Activated T-cell treated with anti-CD3 and anti-CD28 coated beads, Interleukin-2, amount 50 U/mL, for 4 hours (primary cell): ENCODE results near the gene COA1. TPM values are rescaled to one million over a fixed set of nuclear protein-coding genes. Genes with fewer than 3 reads are reported as not detected.
"Not testable (repeated sequence)": the region's sequence is repeated elsewhere in the genome, so short reads cannot be mapped to it uniquely, and the experiment has no call there.

Experiments used
- ATAC-seq, 2 donors: fragments of 200-7000 bp; cut with Tn5 transposase; one replicate each; pipeline ENCODE4 v1.10.0; 2021
- DNase-seq: peaks from one replicate; pipeline ENCODE4 v3.0.0-alpha.2; 2020
- H3K27me3 Mint-ChIP-seq: one replicate; pipeline ENCODE4 v1.8.0; 2021; ENCODE audit warnings: low read depth, mixed read lengths
- H3K36me3 Mint-ChIP-seq: one replicate; pipeline ENCODE4 v1.8.0; 2022; ENCODE audit warnings: mixed read lengths; ENCODE audit not compliant: insufficient read depth
- H3K4me1 Mint-ChIP-seq: one replicate; pipeline ENCODE4 v1.8.0; 2021; ENCODE audit warnings: low read depth, mixed read lengths
- H3K4me3 Mint-ChIP-seq: one replicate; pipeline ENCODE4 v1.8.0; 2021; ENCODE audit warnings: mild to moderate bottlenecking, moderate library complexity, mixed read lengths
- H3K9me3 Mint-ChIP-seq: one replicate; pipeline ENCODE4 v1.8.0; 2021; ENCODE audit warnings: mixed read lengths
- total RNA-seq, 3 donors: library from RNA; stranded (reverse); gene quantifications; one replicate each; pipeline ENCODE4 v1.2.1, GENCODE V29; 2021

The COA1 gene
- total RNA-seq, 3 donors from 2014 or later: 51.4 to 56.7 (median 51.5) TPM

DNA sequence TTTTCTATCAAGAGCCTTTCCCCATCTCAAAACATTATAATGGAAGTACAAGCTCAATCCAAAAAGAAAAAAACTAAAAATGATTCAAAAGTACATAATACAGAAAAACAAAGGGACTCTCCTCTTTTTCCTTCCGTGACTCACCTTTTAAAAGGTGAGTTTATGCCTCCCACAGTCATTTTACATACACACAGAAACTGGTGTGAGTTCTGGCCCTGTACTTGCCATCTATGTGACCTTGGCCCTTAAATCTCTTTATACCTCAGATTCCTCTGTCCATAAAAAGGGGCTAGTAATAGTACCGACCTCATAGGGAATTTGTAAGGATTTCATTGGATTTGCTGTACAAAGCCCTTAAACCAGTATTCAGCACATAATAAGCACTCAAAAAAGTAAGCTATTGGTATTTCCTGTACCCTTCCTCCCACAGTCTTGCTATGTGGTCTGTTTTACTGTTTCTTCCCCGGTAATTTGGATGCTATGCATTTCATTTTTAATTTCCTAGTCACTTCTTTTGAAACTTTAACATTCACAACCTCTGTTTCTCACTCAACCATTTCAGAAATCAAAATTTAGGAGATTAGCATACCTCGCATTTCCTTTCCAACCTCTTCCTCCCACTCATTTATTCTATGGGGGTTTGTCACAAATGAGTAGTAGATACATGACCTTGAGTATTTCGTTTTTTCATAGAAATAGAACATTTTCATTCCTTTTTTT, 107.4 kb downstream of the COA1 start:
- H3K27me3 Mint-ChIP-seq: no peaks in the 10 kb centered on the region
- peaks cover 58% of the 10 kb centered on the region for H3K4me1 Mint-ChIP-seq
- H3K36me3 Mint-ChIP-seq: peaks cover 40% of the 10 kb centered on the region
- DNase-seq (no peak), ATAC-seq (peak; percentile 71 to 78)
- H3K4me3 Mint-ChIP-seq: peak overlapping the region; percentile 62
- no peaks in the 10 kb centered on the region for H3K9me3 Mint-ChIP-seq

DNA sequence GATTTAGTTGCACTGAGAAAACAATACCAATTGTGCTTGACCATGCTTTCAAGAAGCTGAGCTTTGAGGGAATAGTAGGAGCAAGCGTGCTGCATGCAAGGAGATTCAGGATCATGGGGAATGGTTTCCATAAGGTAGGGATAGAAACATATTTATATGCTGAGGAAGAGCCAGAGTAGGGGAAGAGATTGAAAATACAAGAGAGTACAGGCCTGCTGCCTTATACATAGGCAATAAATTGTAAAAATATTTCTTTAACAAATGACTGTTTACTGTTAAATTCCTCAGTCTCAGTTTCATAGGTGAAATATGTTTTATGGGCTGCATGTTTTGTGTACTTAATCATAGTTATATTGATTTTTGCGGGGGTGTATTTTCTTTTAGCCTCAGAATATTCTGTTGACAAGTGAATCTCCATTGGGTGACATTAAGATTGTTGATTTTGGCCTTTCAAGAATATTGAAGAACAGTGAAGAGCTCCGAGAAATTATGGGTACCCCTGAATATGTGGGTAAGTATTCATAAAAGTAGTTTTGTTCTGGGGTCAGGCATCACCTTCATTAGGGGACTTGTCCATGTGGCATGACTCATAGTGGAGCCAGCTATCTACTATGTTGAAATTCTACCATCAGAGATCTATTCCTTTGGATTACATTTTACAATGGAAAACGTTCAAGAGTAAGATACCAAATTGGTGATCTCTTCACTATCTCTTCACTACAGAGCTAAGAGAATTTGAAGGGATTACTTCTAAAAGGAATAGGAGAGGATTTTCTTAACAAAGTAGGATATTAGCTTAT, 109.9 kb downstream of the COA1 start:
- no peaks in the 10 kb centered on the region for H3K27me3 Mint-ChIP-seq
- peaks cover 49% of the 10 kb centered on the region for H3K4me1 Mint-ChIP-seq

DNA sequence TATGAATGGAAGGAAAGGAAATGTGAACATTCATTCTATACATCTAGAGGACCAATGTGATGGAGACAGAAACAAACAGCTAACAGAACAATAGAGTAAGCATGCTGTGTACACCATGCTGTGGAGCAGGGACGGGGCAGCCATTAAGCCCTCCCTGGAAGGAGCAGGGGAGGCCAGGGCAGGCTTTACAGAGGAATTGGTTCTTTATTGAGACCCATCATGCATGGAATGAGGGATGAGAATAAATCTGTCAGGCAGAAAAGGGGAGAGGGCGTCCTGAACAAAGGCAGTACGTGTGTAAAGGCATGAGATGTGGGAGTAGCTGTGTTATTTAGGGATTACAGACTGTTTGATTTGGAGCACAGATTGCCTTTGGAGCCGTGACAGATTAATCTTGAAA, 111.2 kb downstream of the COA1 start:
- Mint-ChIP-seq H3K9me3 (no peaks in the 10 kb centered on the region), H3K36me3 (peaks cover 30% of the 10 kb centered on the region), H3K4me1 (peaks cover 49% of the 10 kb centered on the region), H3K4me3 (no peak overlapping the region), H3K27me3 (no peaks in the 10 kb centered on the region)
- ATAC-seq (no peak), DNase-seq (no peak)

More for the DNA sequence above, 109.9 kb downstream of the COA1 start:
- Mint-ChIP-seq H3K4me3 (no peak overlapping the region), H3K36me3 (peaks cover 33% of the 10 kb centered on the region), H3K9me3 (no peaks in the 10 kb centered on the region)
- ATAC-seq (no peak), DNase-seq (no peak)

DNA sequence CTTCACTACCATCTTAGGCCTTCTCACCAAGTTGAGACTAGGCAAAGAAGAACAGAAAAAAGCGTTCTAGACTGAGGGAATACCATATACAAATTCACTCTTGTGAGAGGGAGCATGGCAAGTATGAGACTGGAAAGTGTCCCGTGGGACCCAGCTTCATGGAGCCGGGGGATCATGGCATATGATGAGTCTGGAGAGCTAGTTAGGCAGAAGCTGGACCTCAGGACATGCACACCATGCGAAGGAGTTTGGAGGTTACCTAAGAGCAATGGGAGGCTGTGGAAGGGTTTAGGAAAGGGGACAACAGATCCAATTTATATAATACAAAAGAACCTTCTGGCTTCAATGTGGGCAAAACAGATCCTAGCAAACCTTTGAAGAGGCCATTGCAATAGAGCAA, 112.3 kb downstream of the COA1 start:
- Mint-ChIP-seq H3K4me3 (no peak overlapping the region), H3K27me3 (no peaks in the 10 kb centered on the region), H3K36me3 (peaks cover 29% of the 10 kb centered on the region), H3K9me3 (no peaks in the 10 kb centered on the region), H3K4me1 (peaks cover 49% of the 10 kb centered on the region)
- DNase-seq: no peak
- ATAC-seq: no peak

DNA sequence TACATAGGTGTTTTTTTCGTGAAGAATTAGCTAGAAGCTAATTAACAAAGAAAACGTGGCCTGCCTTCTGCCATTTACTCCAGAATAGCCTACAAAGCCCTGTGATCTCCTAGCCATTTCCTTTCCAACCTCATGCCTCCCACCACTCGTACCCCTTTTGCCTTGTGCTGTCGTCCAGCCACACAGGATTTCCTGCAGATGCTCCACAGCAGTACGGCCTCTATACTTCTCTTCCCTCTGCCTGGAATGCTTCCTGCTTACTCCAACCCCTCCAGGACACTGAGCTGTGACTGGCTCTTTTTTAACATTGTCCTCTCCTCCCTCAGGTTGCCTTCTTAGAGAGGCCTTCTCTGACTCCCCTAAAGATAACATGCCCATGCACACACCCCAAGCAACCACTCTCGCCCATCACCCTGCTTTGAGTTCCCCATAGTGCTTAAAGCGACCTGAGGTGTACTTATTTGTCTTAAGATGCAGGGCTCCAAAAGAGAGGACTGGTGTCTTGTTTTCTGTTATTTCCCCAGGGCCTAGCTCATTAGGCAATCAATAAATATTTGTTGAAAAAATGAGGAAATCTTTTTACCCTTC, 113.7 kb downstream of the COA1 start:
- Mint-ChIP-seq H3K4me3 (no peak overlapping the region), H3K9me3 (no peaks in the 10 kb centered on the region), H3K27me3 (no peaks in the 10 kb centered on the region), H3K36me3 (peaks cover 28% of the 10 kb centered on the region), H3K4me1 (peaks cover 44% of the 10 kb centered on the region)
- ATAC-seq (no peak), DNase-seq (no peak)

DNA sequence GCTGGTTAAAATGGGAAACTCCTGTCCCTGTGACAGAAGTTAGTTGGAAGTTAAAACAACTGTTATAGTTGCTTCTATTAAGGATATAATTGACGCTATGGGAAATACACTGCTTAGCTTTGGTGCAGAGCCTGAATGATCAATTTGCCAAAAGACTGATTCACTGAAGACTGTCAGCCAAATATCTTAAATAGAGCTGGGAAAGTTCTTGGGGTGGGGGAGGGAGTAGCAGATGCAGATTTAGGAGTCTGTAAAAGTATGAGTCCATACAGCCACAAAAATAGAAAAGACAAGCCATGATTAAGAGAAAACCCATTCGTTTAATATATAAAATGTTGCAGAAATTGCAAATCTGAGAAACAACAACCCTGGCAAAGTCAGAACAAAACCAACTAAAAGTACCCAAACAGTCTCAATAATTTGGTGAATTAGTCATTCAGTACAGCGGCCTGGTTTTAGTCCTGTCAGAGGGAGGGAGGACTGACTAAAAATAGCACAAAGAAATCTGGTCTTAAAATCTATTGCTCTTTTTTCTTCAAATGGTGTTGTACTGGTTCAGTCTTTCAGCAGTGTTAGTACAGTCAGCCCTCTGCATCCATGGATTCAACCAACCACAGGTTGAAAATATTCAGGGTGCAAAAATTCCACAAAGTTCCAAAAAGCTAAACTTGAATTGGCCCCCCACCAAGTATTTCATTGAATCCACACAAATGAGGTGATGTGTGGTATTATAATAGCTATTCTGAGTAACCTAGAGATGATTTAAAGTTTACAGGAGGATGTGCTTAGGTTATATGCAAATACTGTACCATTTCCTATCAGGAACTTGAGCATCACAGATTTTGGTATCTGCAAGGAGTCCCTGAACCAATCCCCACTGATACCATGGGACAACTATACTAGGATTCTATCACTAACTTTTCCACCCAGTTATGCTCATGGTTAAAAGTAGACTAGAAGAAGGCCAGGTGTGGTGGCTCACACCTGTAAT, 116.4 kb downstream of the COA1 start:
- H3K36me3 Mint-ChIP-seq: peaks cover 43% of the 10 kb centered on the region
- no peaks in the 10 kb centered on the region for H3K9me3 Mint-ChIP-seq
- DNase-seq (no peak), ATAC-seq (peak; percentile 85 to 89)
- no peaks in the 10 kb centered on the region for H3K27me3 Mint-ChIP-seq
- H3K4me1 Mint-ChIP-seq: peaks cover 61% of the 10 kb centered on the region
- H3K4me3 Mint-ChIP-seq: peak overlapping the region; percentile 43

DNA sequence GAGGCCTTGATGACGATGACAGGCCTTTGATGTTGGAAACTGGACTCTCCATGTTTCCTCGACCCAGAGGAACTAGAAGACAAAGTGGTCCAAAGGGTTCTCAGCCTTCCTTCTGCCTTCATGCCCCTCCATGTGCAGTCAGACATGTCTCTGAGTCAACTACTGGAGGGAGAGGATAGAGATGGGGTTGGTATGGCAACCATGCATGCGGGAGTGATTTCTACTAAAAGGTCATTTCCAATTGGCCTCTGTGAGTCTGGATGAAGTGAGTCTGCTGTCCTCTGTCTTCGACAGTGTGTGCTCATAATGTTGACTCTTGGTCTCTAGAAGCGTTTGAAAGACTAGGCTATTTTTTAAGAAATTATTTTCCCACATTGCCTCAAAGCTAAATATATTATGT, 117.2 kb downstream of the COA1 start:
- peaks cover 43% of the 10 kb centered on the region for H3K36me3 Mint-ChIP-seq

DNA sequence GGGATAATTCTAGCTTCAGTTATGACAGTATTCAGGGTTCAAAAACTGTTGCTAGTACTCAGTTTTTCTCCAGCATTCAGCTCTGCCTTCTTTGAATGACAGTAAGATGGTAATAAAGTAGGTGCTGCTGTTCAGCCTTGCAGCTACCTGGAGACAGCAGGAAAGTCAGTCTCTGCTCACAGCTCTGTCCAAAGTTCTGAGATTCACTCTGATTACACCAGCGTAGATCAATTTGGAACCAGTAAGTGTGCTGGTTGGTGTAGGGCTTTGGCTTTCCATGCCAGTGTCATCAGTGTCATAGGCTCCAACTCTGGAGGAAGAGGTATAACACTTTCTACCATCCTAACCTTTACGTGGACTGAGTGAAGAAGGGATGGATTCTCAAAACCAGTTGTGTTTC, 120.2 kb downstream of the COA1 start:
- H3K9me3 Mint-ChIP-seq: no peaks in the 10 kb centered on the region
- H3K36me3 Mint-ChIP-seq: peaks cover 44% of the 10 kb centered on the region
- no peak overlapping the region for H3K4me3 Mint-ChIP-seq
- ATAC-seq (no peak), DNase-seq (no peak)
- H3K4me1 Mint-ChIP-seq: peaks cover 66% of the 10 kb centered on the region
- H3K27me3 Mint-ChIP-seq: no peaks in the 10 kb centered on the region

More for the DNA sequence above, 117.2 kb downstream of the COA1 start:
- Mint-ChIP-seq H3K4me3 (no peak overlapping the region), H3K9me3 (no peaks in the 10 kb centered on the region), H3K4me1 (peaks cover 61% of the 10 kb centered on the region), H3K27me3 (no peaks in the 10 kb centered on the region)
- DNase-seq (no peak), ATAC-seq (no peak)

DNA sequence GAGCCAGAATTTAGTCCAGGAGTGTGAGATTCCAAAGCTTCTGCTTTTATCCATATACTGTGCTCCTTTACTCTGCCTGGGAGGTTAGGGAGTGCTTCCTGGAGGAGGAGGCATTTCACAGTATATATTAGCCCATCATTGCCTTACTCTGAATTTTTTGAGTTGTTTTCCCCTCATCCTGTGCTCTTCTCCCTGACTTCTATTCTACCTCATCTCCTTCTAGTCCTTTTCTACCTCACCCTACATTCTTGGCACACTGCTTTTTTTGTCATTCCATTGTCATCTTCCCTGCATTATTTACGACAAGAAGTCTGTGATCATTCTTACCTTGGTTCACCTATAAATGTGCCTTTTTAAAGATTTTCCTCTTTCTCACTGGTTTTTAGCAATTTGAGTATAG, 125.1 kb downstream of the COA1 start:
- Mint-ChIP-seq H3K9me3 (no peaks in the 10 kb centered on the region), H3K4me3 (peak overlapping the region; percentile 12), H3K4me1 (peaks cover 45% of the 10 kb centered on the region), H3K27me3 (no peaks in the 10 kb centered on the region), H3K36me3 (peaks cover 32% of the 10 kb centered on the region)
- DNase-seq: no peak
- ATAC-seq: no peak

DNA sequence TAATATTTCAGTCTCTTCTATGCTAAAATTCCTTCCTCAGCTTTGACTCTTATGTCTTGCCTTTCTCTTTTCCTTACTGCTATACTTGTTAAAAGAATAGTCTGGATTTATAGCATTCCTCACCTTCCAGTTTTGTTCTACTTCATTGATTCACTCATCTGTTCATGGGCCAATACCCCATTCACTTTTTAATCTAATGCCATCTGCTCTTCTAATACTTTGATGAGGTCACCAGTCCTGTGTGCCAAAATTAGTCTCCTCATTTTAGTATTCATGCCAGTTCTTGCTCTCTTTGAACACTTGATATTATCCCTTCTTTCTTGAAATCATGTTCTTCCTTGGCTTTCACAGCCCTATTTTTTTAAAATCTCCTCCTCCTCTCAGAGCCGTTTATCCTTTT, 127.1 kb downstream of the COA1 start:
- H3K9me3 Mint-ChIP-seq: no peaks in the 10 kb centered on the region
- DNase-seq (no peak), ATAC-seq (no peak)
- peaks cover 40% of the 10 kb centered on the region for H3K4me1 Mint-ChIP-seq
- no peaks in the 10 kb centered on the region for H3K27me3 Mint-ChIP-seq
- H3K4me3 Mint-ChIP-seq: no peak overlapping the region
- H3K36me3 Mint-ChIP-seq: peaks cover 23% of the 10 kb centered on the region

DNA sequence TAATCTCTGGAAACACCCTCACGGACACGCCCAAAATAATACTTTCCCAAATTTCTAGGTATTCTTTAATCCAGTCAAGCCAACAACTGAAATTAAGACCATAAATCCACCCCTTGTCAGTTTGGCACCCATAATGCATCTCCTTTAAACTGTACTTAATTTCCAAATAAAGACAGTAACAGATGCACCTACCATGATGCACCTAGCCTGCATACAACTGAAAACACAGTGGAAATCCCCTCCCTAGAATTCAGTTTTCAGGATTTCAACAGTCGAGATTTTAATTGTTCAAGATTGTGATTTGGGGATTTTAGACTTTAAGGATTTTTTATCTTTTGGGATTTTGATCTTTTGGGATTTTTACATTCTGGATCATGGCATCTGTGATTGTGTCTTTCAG, 129.3 kb downstream of the COA1 start:
- Mint-ChIP-seq H3K36me3 (peaks cover 24% of the 10 kb centered on the region), H3K27me3 (no peaks in the 10 kb centered on the region), H3K4me3 (no peak overlapping the region), H3K4me1 (peaks cover 37% of the 10 kb centered on the region), H3K9me3 (no peaks in the 10 kb centered on the region)
- peak in 1 of 2 donors; percentile 34 for ATAC-seq
- DNase-seq: no peak

DNA sequence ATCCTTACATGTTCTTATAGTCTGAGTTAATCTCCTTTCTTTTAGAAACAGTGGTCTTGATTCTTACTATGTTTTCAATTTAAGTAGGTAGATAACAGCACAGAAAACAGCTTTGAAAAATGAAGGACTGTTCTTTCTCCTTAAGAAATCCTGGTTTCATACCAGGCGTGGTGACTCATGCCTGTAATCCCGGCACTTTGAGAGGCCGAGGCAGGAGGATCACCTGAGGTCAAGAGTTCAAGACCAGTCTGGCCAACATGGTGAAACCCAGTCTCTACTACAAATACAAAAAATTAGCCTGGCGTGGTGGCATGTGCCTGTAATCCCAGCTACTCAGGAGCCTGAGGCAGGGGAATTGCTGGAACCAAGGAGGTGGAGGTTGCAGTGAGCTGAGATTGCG, 132.9 kb downstream of the COA1 start:
- H3K4me3 Mint-ChIP-seq, H3K27me3 Mint-ChIP-seq, DNase-seq, H3K9me3 Mint-ChIP-seq, ATAC-seq: not testable (repeated sequence)
- Mint-ChIP-seq H3K4me1 (peaks cover 61% of the 10 kb centered on the region), H3K36me3 (peaks cover 18% of the 10 kb centered on the region)

DNA sequence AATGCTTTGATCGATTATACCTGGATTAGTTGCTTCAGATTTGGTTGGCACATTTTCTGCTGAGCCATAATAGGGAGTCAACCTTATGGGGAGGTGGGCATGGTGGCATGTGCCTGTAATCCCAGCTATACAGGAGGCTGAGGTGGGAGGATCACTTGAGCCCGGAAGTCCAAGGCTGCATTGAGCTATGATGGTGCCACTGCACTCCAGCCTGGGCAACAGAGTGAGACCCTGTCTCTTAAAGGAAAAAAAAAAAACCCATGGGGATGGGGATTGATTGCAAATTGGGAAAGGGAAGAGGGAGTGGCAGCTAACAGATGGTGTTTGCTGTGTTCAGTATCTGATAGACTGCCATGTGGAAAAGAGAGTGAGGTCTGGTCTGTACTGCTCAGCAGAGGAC, 135.3 kb downstream of the COA1 start:
- Mint-ChIP-seq H3K4me1 (peaks cover 68% of the 10 kb centered on the region), H3K27me3 (no peaks in the 10 kb centered on the region), H3K4me3 (peak overlapping the region; percentile 47), H3K9me3 (no peaks in the 10 kb centered on the region), H3K36me3 (peaks cover 20% of the 10 kb centered on the region)
- ATAC-seq: no peak
- DNase-seq: no peak

DNA sequence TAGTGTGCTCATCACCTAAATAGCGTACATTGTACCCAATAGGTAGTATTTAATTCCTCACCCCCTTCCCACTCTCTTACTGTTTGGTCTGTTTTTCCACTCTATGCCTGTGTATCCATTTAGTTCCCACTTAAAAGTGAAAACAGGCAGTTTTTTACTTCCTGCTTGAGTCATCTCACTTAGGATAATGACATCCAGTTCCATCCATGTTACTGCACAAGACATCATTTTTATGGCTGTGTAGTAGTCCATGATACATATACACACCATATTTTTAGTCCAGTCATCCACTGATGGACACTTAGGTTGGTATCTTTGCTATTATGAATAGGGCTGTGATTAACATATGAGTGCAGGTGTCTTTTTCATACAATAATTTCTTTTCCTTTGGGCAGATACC, 136.3 kb downstream of the COA1 start:
- Mint-ChIP-seq H3K9me3 (no peaks in the 10 kb centered on the region), H3K4me1 (peaks cover 73% of the 10 kb centered on the region), H3K4me3 (peak overlapping the region; percentile 37), H3K36me3 (peaks cover 18% of the 10 kb centered on the region), H3K27me3 (no peaks in the 10 kb centered on the region)
- no peak for ATAC-seq
- no peak for DNase-seq
